ENCODE data around the gene SLC9A9.

The SLC9A9 gene

GRCh38 chr3:143771258-143771657 lies 77.0 kb downstream of the SLC9A9 start:
- Mint-ChIP-seq H3K27me3 (no peaks in the 10 kb centered on the region), H3K4me1 (peaks cover 6% of the 10 kb centered on the region), H3K36me3 (no peaks in the 10 kb centered on the region), H3K27ac (no peak overlapping the region), H3K9me3 (no peaks in the 10 kb centered on the region), H3K4me3 (no peak overlapping the region)
- no peak for ATAC-seq

- Mint-ChIP-seq H3K4me3 (no peak overlapping the region), H3K27ac (no peak overlapping the region), H3K9me3 (no peaks in the 10 kb centered on the region)
Observed at GRCh38 chr3:143770391-143770790, 77.9 kb downstream of the SLC9A9 start.

GRCh38 chr3:143769616-143770015 lies 78.7 kb downstream of the SLC9A9 start:
- H3K36me3 Mint-ChIP-seq = no peaks in the 10 kb centered on the region
- ATAC-seq = no peak
- no peaks in the 10 kb centered on the region for H3K27me3 Mint-ChIP-seq
- H3K4me3 Mint-ChIP-seq = no peak overlapping the region
- no peaks in the 10 kb centered on the region for H3K9me3 Mint-ChIP-seq
- H3K4me1 Mint-ChIP-seq = peaks cover 6% of the 10 kb centered on the region
- H3K27ac Mint-ChIP-seq = no peak overlapping the region

More at GRCh38 chr3:143770391-143770790, 77.9 kb downstream of the SLC9A9 start:
- ATAC-seq = no peak
- Mint-ChIP-seq H3K36me3 (no peaks in the 10 kb centered on the region), H3K4me1 (peaks cover 6% of the 10 kb centered on the region), H3K27me3 (no peaks in the 10 kb centered on the region)

DNA sequence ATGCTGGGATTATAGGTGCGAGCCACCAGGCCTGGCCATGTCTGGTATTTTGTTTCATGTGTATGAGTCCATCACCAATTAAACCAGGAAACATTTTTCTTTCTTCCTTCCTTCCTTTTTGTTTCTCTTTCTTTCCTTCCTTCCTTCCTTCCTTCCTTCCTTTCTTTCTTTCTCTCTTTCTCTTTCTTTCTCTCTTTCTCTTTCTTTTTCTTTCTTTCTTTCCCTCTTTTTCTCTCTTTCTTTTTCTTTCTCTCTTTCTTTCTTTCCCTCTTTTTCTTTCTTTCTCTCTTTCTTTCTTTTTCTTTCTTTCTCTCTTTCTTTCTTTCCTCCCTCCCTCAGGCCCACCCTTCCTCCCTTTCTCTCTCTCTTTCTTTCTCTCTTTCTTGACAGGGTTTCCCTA lies 83.4 kb downstream of the SLC9A9 start:
- Mint-ChIP-seq H3K4me1 (peaks cover 6% of the 10 kb centered on the region), H3K27ac (no peak overlapping the region)

GRCh38 chr3:143763564-143764162 lies 84.6 kb downstream of the SLC9A9 start:
- H3K9me3 Mint-ChIP-seq = no peaks in the 10 kb centered on the region
- peaks cover 6% of the 10 kb centered on the region for H3K4me1 Mint-ChIP-seq
- H3K27ac Mint-ChIP-seq = no peak overlapping the region
- H3K4me3 Mint-ChIP-seq = no peak overlapping the region
- H3K36me3 Mint-ChIP-seq = peaks cover 9% of the 10 kb centered on the region
- H3K27me3 Mint-ChIP-seq = no peaks in the 10 kb centered on the region
- ATAC-seq = no peak

More for the DNA sequence above, 83.4 kb downstream of the SLC9A9 start:
- Mint-ChIP-seq H3K9me3 (no peaks in the 10 kb centered on the region), H3K27me3 (no peaks in the 10 kb centered on the region), H3K4me3 (no peak overlapping the region), H3K36me3 (peaks cover 9% of the 10 kb centered on the region)
- ATAC-seq = no peak

DNA sequence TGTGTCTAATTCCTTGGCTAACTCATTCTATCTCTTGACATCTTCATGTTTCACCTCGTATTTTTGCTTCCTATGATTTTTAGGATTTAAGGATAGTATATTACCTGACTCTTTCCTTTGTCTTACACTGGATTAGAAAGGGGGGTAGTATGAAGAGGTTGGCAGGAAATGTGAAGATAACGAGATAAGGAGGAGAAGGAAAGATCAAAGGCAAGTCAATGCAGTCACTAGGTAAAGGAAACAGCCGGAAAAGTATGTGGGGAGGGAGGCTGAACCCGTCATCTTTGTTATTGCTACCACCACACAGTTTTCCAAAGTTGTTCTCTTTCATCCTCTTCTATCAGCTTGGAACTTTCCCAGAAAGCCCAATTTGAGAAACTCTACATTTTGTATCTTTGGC lies 90.6 kb downstream of the SLC9A9 start:
- no peak overlapping the region for H3K27ac Mint-ChIP-seq
- peaks cover 9% of the 10 kb centered on the region for H3K36me3 Mint-ChIP-seq
- H3K27me3 Mint-ChIP-seq = no peaks in the 10 kb centered on the region
- H3K9me3 Mint-ChIP-seq = no peaks in the 10 kb centered on the region
- no peak for ATAC-seq
- no peaks in the 10 kb centered on the region for H3K4me1 Mint-ChIP-seq
- no peak overlapping the region for H3K4me3 Mint-ChIP-seq

- peaks cover 9% of the 10 kb centered on the region for H3K36me3 Mint-ChIP-seq
- no peaks in the 10 kb centered on the region for H3K27me3 Mint-ChIP-seq
- H3K4me1 Mint-ChIP-seq = peaks cover 14% of the 10 kb centered on the region
- H3K27ac Mint-ChIP-seq = no peak overlapping the region
- H3K4me3 Mint-ChIP-seq = no peak overlapping the region
- no peak for ATAC-seq
- H3K9me3 Mint-ChIP-seq = no peaks in the 10 kb centered on the region
Observed at GRCh38 chr3:143755978-143756377, 92.3 kb downstream of the SLC9A9 start.

DNA sequence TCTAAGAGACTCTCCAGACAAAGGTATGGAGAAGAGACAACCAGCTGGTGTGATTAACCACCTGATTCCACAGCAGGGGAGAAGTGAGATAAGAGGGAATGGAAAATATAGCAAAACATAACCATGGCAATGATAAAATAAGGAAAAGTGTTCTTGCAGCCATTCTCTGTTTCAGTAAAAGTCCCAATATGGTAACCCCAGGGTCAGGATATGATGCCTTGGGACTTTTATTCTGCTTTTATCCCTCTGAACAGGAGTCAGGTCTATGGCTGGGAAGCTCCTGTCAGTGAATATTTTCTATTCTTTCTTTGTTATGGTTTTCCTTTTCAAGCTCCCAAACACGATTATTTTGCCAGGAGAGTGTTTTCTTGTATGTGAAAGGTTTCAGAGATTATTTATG lies 94.2 kb downstream of the SLC9A9 start:
- H3K27me3 Mint-ChIP-seq = no peaks in the 10 kb centered on the region
- ATAC-seq = no peak
- H3K9me3 Mint-ChIP-seq = no peaks in the 10 kb centered on the region
- H3K36me3 Mint-ChIP-seq = no peaks in the 10 kb centered on the region
- no peak overlapping the region for H3K27ac Mint-ChIP-seq
- peaks cover 14% of the 10 kb centered on the region for H3K4me1 Mint-ChIP-seq
- H3K4me3 Mint-ChIP-seq = no peak overlapping the region

- Mint-ChIP-seq H3K4me1 (peaks cover 14% of the 10 kb centered on the region), H3K9me3 (no peaks in the 10 kb centered on the region), H3K36me3 (no peaks in the 10 kb centered on the region), H3K4me3 (no peak overlapping the region), H3K27me3 (no peaks in the 10 kb centered on the region), H3K27ac (no peak overlapping the region)
- no peak for ATAC-seq
Observed at GRCh38 chr3:143753456-143753855, 94.8 kb downstream of the SLC9A9 start.

DNA sequence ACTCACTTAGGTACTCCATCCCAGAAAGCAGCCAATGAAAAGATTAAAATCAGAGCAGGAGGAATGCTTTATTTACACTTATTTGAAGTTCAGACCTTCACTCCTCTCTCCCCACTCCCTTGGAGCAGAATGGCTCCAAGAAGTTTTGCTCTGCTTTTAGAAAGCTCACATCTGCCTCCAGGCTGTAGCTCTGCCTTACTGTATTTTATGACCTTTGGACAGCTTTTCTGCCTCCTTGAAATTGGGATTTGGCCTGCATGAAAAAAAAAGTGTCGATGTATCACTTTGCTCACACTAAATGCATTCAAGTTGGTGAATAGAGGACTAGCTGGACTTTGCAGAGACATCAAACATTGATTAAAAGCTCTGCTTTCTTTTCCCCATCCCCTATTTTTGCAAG lies 95.3 kb downstream of the SLC9A9 start:
- H3K4me3 Mint-ChIP-seq = no peak overlapping the region
- H3K36me3 Mint-ChIP-seq = no peaks in the 10 kb centered on the region
- ATAC-seq = no peak
- no peaks in the 10 kb centered on the region for H3K9me3 Mint-ChIP-seq
- no peaks in the 10 kb centered on the region for H3K27me3 Mint-ChIP-seq
- H3K27ac Mint-ChIP-seq = no peak overlapping the region
- peaks cover 14% of the 10 kb centered on the region for H3K4me1 Mint-ChIP-seq

DNA sequence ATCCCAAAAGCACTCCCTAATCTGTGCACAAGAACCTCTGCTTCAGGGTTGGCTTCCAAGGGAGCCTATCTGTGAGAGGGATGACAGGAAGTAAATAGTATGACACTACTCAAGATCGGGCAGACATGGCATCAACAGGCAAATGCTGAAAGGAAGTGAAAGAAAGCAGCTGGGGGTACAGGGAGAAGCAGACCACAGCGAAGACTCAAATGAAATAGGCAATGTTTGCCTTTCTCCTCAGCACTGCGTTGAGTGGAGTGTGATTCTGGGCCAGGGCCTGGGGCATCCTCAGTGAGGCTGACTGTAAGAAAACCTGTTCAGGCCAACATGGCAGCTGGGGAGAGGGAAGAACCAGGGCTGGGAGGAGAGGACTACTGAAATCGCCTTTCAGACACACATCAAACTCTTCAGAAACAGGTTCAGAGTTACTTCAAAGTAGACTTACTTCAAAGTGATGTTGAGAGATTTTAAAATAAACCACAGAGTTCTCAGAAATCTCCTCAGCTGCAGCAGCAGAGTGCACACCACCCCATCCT lies 96.6 kb downstream of the SLC9A9 start:
- peak overlapping the region; percentile 58 for H3K27ac Mint-ChIP-seq
- H3K27me3 Mint-ChIP-seq = no peaks in the 10 kb centered on the region
- H3K4me3 Mint-ChIP-seq = no peak overlapping the region
- H3K4me1 Mint-ChIP-seq = peaks cover 14% of the 10 kb centered on the region
- H3K36me3 Mint-ChIP-seq = no peaks in the 10 kb centered on the region
- peak; percentile 78 for ATAC-seq
- no peaks in the 10 kb centered on the region for H3K9me3 Mint-ChIP-seq

GRCh38 chr3:143750841-143751240 lies 97.4 kb downstream of the SLC9A9 start:
- H3K27ac Mint-ChIP-seq = no peak overlapping the region
- no peaks in the 10 kb centered on the region for H3K9me3 Mint-ChIP-seq
- no peak for ATAC-seq
- no peaks in the 10 kb centered on the region for H3K36me3 Mint-ChIP-seq
- H3K4me1 Mint-ChIP-seq = peaks cover 14% of the 10 kb centered on the region
- no peak overlapping the region for H3K4me3 Mint-ChIP-seq
- H3K27me3 Mint-ChIP-seq = no peaks in the 10 kb centered on the region

- Mint-ChIP-seq H3K4me3 (no peak overlapping the region), H3K4me1 (peaks cover 14% of the 10 kb centered on the region), H3K27ac (no peak overlapping the region), H3K27me3 (no peaks in the 10 kb centered on the region), H3K9me3 (no peaks in the 10 kb centered on the region), H3K36me3 (no peaks in the 10 kb centered on the region)
- ATAC-seq = no peak
Observed at GRCh38 chr3:143749926-143750325, 98.3 kb downstream of the SLC9A9 start.

DNA sequence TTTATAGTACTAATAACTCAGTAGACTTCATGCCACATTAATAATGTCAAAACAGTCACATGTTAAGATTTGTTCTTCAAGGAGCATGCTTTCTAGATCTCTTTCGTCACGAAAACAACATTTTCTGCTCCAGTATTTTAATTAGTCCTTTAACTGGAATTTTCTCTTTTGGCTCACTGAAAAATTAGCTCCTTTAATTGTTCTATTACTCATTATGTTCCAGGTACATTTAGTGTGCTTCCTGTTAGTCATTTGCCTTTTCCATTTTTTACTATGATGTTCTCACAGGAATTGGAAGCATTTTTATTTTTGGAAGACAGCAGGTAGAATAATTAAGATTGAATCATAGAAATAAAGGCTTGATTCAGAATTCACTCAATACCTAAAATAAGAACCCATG lies 111.2 kb downstream of the SLC9A9 start:
- Mint-ChIP-seq H3K9me3 (peaks cover 6% of the 10 kb centered on the region), H3K4me1 (no peaks in the 10 kb centered on the region), H3K27ac (no peak overlapping the region), H3K36me3 (peaks cover 19% of the 10 kb centered on the region), H3K27me3 (no peaks in the 10 kb centered on the region), H3K4me3 (no peak overlapping the region)
- no peak for ATAC-seq

DNA sequence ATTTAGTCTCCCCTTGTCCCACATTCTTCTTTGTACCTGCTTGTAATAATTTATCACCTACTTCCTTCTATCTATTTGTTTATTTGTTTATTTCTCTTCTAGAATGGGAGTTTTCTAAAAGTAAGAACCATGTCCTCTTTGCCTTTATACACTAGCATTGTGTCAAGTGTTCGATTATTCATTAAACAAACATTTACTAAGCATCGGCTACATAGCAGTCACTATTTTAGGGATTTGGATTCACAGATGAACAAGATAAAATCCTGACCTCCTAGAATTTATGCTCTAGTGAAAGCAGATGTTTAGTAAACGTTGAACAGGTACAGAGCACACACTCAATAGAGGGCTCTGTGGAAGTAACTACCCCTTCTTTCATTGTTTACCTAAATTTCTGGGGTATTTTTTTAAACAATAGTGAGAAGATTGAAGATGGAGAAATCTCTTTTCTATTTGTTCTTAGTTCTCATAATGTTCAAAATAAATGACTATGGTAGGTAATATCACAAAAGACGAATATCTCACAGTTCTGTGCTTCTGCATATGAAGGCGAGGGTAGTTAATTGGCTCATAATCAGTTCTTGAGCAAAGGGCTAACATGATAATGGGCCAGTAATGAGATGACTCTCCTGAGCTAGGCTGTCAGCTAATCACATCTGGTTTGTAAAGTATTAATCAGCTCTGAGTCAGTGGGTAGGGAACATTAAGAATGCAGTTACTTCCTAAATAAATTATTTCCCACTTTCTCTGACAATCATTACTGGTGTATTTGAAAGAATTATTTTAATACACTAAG lies 111.9 kb downstream of the SLC9A9 start:
- Mint-ChIP-seq H3K36me3 (peaks cover 14% of the 10 kb centered on the region), H3K9me3 (peaks cover 3% of the 10 kb centered on the region)

GRCh38 chr3:143731776-143732175 lies 116.5 kb downstream of the SLC9A9 start:
- Mint-ChIP-seq H3K4me1 (no peaks in the 10 kb centered on the region), H3K36me3 (peaks cover 7% of the 10 kb centered on the region), H3K9me3 (no peaks in the 10 kb centered on the region), H3K4me3 (no peak overlapping the region), H3K27me3 (no peaks in the 10 kb centered on the region), H3K27ac (no peak overlapping the region)
- no peak for ATAC-seq

More for the DNA sequence above, 111.9 kb downstream of the SLC9A9 start:
- H3K27me3 Mint-ChIP-seq = no peaks in the 10 kb centered on the region
- H3K27ac Mint-ChIP-seq = no peak overlapping the region
- ATAC-seq = no peak
- H3K4me3 Mint-ChIP-seq = no peak overlapping the region
- no peaks in the 10 kb centered on the region for H3K4me1 Mint-ChIP-seq
